ENCODE results near the gene IPO13. TPM values are rescaled to one million over a fixed set of nuclear protein-coding genes. Genes with fewer than 3 reads are reported as not detected.

IPO13 gene
- total and polyA plus RNA-seq, 10 of the 15 experiments (the other 5 are each of a cell fraction or from before 2014, with no cell fraction given): 7.1 to 26.6 (median 15.9) TPM

- Histone ChIP-seq H3K4me2 (ENCODE audit: control insufficient read depth, insufficient read depth) (no peak overlapping the region), H3K9ac (ENCODE audit: control insufficient read depth, insufficient read depth, low read length) (no peak overlapping the region), H3K4me1 (ENCODE audit: control insufficient read depth, insufficient read depth, low read length) (no peaks in the 10 kb centered on the region), H3K4me3 (no peak overlapping the region), H3K27ac (ENCODE audit: control insufficient read depth, insufficient read depth) (no peak overlapping the region), H2AFZ (ENCODE audit: control insufficient read depth, low read depth, low read length) (no peak overlapping the region), H4K20me1 (ENCODE audit: control insufficient read depth, insufficient read depth) (no peaks in the 10 kb centered on the region), H3K27me3 (replicated peaks in 1 of 2; ENCODE audit: control insufficient read depth in 2 of 2, insufficient read depth in 2 of 2, low read length in 1 of 2) (no peaks in the 10 kb centered on the region), H3K36me3 (ENCODE audit: control insufficient read depth in 2 of 2, insufficient read depth in 2 of 2, low read length in 1 of 2) (peaks cover 0 to 12% of the 10 kb centered on the region in 2 experiments; a peak in 1 of 4 replicates), H3K9me3 (replicated peaks; ENCODE audit: control insufficient read depth, insufficient read depth, low read length) (no peaks in the 10 kb centered on the region), H3K79me2 (ENCODE audit: control insufficient read depth, insufficient read depth, low read length) (no peaks in the 10 kb centered on the region)
- SMC1A ChIA-PET (ENCODE audit: uncharacterized antibody, unreplicated experiment): interaction anchor here (0.9 kb wide), 1 partner anchor 32 kb away, joined by 3 read pairs; no protein-coding TSS in a partner anchor
- RAD21 ChIA-PET (ENCODE audit: unreplicated experiment): interaction anchor here (0.9 kb wide), 1 partner anchor 10 kb away, joined by 3 read pairs; no protein-coding TSS in a partner anchor
- CTCF ChIA-PET: interaction anchor here (1.6 kb wide), 1 partner anchor 11 kb away, joined by 3 read pairs; no protein-coding TSS in a partner anchor
- POLR2A ChIA-PET: no interaction called here
- intact Hi-C loops (cut with micrococcal nuclease; ENCODE audit: unreplicated experiment): no loop called here
- ATAC-seq (no peak), DNase-seq (ENCODE audit: low read depth, low spot score) (no peak), FAIRE-seq (no peak)
- in situ Hi-C loops (cut with MboI): no loop called here
- BruUV-seq (replicated peaks): no TSS peak
- TF ChIP-seq SMC3 (IDR thresholded peaks at IDR 0.05; ENCODE audit: borderline replicate concordance, low read length) (no peak), TCF3 (IDR thresholded peaks at IDR 0.05; ENCODE audit: borderline replicate concordance, insufficient read depth, low read depth, low read length) (no peak), ZNF384 (IDR thresholded peaks at IDR 0.05; ENCODE audit: borderline replicate concordance, low read depth, low read length) (no peak), MXI1 (IDR thresholded peaks at IDR 0.05; ENCODE audit: low read depth, low read length) (no peak), ATF7 (IDR thresholded peaks at IDR 0.05; ENCODE audit: low read depth) (no peak), CEBPB (IDR thresholded peaks at IDR 0.05; ENCODE audit: borderline replicate concordance in 1 of 2, low read depth in 2 of 2, low read length in 2 of 2) (no peak), FOS (IDR thresholded peaks at IDR 0.05; ENCODE audit: borderline replicate concordance, extremely low read depth, insufficient read length) (no peak), ZBTB33 (IDR thresholded peaks at IDR 0.05) (no peak), SREBF1 (IDR thresholded peaks at IDR 0.05; ENCODE audit: low read length) (no peak), ZSCAN29 (IDR thresholded peaks at IDR 0.05) (no peak)
- 93% methylated on average over 8 of the region's 8 CpGs for WGBS (ENCODE audit: insufficient coverage, insufficient replicate concordance, low lambda C conversion rate, missing lambda C conversion rate)
These were observed 9.5 kb downstream of the IPO13 start for GRCh38 chr1:43956234-43956633.

Data from GM12878 (cell line).